Retinal pigment epithelial cell (primary cell): ENCODE measurements around the gene PPP1R15A.
"Not testable (repeated sequence)": the region's sequence is repeated elsewhere in the genome, so short reads cannot be mapped to it uniquely, and the experiment has no call there.

Experiments
- DNase-seq: peaks from one replicate; pipeline ENCODE4 v3.0.0-alpha.2; 2010; ENCODE audit warnings: low read depth
- H3K4me3 ChIP-seq: 2 replicates; pipeline ENCODE4 v1.5.1; 2011; ENCODE audit warnings: mild to moderate bottlenecking, low read length, control low read depth, moderate library complexity
- CTCF ChIP-seq: conservative IDR thresholded peaks from 2 replicates; pipeline ENCODE4 v1.5.1; 2011; ENCODE audit warnings: low read depth, low read length, control low read depth, inconsistent platforms

PPP1R15A gene

GRCh38 chr19:48844472-48844871, 27.7 kb upstream of the PPP1R15A start:
- H3K4me3 ChIP-seq: no peak overlapping the region
- no peak for DNase-seq
- no peak for TF ChIP-seq CTCF

GRCh38 chr19:48845384-48845783, 26.8 kb upstream of the PPP1R15A start:
- no peak overlapping the region for H3K4me3 ChIP-seq
- TF ChIP-seq CTCF: no peak
- DNase-seq: no peak

- H3K4me3 ChIP-seq, DNase-seq: not testable (repeated sequence)
These were observed 25.6 kb upstream of the PPP1R15A start for GRCh38 chr19:48846659-48847058.

GRCh38 chr19:48852292-48852691, 19.9 kb upstream of the PPP1R15A start:
- no peak overlapping the region for H3K4me3 ChIP-seq
- no peak for DNase-seq
- TF ChIP-seq CTCF: no peak

- no peak for DNase-seq
- no peak for TF ChIP-seq CTCF
- no peak overlapping the region for H3K4me3 ChIP-seq
These were observed 18.7 kb upstream of the PPP1R15A start for GRCh38 chr19:48853483-48853882.

- DNase-seq: no peak
- H3K4me3 ChIP-seq: no peak overlapping the region
- no peak for TF ChIP-seq CTCF
These were observed 18.1 kb upstream of the PPP1R15A start for GRCh38 chr19:48854103-48854502.

- DNase-seq: no peak
- H3K4me3 ChIP-seq: no peak overlapping the region
- TF ChIP-seq CTCF: no peak
These were observed 15.3 kb upstream of the PPP1R15A start for GRCh38 chr19:48856921-48857320.
